Hematopoietic multipotent progenitor cell treated with erythropoietin and hydrocortisone succinate and interleukin-3 and kit ligand, for 8 days (in vitro differentiated cells): ENCODE data around the gene IGSF3.

Experiments
- DNase-seq: peaks from one replicate; pipeline ENCODE4 v3.0.0-alpha.2; 2015

IGSF3 gene

DNA sequence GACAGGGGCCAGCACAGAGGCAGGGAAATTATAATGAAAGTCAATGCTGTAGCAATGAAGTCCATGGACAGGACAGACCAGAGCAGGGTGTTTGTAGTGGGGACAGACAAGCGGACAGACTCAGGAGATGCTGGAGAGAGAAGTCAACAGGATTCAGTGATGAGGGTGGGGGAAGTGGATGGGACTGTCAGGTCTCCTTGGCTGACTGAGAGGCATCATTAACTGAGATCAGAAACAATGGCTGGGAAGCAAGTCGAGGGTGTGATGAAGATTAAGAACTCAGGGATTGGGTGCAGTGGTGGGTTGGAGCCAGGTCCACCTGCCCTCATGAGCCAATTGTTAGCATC, 122.2 kb downstream of the IGSF3 start:
- DNase-seq: no peak

DNA sequence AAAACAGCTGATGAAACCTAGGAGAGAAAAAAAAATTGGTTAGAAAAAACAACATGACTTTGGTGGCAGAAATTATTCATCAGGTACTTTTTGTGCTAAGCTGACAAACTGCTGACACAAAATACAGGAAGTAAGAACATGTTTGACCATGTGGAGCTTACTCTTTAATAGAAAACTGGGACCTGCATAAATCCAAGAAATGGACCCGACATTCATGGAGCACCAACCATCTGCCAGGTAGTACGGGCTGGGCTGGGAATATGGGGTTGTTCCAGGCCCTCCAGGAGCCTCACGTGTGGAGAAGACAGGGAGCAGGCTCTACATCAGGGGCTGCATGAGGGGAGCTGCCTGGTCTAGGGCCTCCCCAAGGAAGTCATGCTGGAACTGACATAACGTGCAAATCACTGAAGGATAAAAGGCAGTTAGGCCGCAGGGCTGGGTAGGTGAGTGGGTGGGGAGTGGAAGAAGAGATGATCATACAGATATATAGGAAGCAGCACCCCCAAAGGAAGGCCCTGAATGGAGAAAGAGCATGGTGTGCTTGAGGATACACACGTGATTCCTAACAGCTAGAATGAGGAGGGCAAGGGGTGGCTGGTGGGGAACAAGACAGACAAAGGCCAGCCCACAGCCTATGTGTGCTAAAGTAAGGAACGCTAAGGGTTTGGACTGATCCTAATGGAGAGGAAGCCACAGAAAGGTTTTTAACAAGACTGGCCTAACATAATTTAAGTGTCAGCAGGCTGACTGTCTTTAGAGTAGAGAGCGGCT, 122.8 kb downstream of the IGSF3 start:
- no peak for DNase-seq

DNA sequence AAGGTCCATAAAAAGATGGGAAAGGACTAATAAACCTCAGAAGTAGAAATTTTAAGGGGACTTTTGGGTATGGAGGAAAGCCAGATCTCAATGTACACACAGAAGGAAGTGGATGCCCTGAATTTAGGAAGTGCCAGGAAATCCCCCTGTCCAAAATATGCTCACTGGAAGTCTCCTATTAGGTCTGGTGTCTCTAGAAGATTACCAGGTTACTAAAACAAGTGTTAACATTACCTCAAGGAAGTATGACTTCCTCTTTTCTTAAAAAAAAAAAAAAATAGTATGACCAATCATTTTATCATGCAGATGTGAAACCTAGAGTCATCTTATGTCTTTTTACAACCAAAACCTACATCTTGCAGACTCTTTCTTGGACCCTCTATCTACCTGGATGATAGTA, 127.4 kb downstream of the IGSF3 start:
- DNase-seq: no peak

DNA sequence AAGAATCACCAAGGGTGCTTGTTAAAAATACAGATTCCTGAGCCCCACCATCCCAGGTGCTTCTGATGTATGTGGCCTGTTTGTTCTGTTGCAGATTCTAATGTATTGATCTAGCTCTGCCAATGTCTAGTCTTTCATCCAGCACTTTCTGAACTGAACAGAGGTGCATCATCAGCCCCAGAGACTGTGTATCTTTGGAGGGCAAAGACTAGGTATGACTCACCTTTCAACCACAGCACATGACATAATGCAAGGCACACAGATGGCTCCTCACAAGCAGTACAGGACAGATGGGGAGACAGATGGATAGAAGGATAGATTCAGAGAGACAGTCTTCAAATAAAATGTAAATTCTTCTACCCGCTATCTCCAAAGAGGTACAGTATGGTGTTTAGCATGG, 129.0 kb downstream of the IGSF3 start:
- DNase-seq: no peak

DNA sequence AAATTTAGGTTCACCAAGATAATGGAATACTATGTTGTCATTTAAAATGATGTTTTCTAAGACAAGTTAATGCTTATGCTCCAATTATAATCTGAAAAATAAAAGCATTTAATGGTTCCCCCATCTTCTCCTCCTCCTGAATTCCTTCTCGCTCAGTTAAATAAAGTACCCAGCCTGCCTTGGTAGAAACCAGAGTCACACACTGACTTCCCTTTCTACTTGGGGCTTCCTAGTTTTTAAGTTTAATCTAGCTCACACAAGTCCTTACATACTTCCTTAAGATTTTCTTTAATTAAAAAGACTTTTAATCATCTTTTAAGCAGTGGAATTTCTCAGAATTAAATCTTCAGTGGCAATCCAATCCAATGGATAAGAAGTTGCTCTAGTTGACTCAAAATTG, 129.6 kb downstream of the IGSF3 start:
- DNase-seq: no peak

DNA sequence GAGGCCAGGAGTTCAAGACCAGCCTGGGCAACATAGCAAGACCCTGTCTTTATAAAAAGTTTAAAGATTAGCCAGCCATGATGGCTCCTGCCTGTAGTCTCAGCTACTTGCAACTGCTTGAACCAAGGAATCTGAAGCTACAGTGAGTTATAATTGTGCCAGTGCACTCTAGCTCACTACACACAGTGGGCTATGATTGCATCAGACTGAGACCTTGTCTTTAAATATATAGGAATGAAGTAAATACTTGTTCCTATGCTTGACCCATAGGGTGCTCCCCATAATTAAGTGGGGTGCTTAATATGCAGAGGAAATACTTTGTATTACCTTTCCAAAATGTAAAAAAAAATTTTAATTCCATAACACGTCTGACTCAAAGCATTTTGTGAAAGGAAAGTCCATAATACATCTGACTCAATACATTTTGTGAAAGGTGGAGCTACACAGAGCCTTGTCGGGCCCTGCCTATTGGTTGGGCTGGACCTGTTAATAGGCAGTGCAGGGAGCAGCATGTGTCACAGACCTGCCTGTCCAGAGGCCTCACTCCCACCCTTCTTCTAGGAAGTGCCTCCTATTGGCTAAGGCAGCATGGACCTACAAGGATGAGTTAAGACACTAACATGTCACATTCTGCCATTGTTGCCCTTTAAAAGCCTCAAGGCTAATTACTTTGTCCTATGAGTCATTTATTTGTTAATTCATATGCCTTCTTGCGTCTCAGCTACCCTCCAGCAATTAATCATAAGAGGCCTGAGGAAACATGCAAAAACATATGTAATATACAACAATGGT, 130.3 kb downstream of the IGSF3 start:
- DNase-seq: no peak

DNA sequence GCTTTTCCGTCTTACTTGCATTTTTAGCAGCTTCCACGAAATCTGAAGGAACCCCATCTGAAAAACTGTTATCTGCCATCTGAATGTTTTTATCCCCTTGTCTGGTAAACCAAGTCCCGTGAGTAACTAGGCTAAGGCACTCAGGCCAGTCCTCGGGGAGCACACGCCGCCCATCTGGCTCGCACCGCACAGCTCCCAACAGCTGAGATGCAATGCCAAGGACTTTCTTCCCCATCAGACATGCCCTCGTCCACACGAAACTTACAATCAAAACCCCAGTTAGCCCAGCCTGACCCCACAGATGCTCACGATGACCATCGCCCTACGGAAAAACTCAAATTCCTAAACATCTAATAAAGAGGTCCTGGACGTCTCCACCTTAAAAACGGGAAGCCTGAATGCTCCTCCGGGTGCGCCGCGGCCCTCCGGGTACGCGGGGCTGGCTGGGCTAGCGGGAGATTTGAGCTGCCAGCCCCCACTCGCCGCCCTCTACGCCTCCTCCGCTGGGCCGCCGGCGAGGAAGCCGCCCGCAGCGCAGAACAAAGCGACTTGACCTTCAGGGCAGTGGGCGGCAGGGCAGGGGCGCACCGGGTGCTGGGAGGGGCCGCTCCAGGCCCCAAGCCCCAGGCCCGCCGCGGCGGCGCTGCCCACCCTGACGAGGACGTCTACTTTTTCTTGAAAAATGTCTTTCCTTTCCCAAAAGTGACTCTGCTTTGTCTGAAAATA, 133.4 kb downstream of the IGSF3 start:
- no peak for DNase-seq

DNA sequence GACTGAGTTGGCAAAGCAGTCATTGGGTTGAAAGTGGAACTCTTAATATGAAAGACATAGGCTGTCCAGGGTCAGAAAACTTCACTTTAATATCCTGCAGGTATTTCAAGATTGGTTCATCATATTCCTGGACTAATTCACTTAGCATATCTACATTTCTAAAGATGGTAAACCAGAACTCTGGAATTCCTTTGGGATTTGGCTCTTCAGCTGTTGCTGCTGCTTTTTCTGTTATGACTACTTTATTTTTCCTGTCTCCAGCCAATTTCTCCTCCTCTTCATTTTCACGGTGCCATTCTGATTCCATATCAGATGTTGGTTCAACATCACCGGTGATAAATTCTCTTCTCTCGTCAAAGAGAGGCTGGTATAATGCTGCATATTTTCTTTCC, 134.1 kb downstream of the IGSF3 start:
- DNase-seq: no peak

DNA sequence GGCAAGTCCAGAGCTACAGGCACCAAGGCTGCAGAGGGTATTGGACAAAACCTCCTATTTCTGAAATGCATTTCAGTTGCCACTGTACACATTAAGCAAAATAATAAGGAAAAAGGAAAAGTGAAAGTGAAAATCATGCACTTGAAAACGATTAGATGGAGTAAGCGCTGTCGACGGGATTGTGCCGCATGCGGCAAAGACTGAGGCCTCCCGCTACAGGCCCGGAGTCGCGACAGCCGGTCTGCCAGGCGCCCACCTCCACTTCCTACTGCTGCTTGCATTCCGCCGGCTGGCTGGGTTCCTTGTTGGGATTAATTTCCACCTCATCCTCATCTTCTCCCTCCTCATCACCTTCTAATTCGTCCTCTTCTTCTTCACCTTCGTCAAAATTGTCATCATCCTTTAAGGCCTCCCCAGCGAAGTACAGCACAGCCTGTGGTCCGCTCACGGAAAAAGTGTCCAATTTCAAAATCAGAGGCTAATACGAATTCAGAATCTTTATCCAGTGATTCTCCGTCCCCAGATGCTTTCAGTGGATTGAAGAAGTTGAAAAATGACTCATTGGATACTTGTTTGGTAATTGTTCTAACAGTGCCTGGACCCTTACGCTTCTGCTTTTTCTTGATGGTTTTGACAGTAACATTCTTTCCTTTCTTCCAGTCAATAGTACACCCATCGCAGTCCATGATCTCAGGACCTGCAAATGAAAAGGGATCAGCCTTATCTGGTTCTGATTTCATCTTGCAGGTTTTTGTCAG, 134.7 kb downstream of the IGSF3 start:
- no peak for DNase-seq

DNA sequence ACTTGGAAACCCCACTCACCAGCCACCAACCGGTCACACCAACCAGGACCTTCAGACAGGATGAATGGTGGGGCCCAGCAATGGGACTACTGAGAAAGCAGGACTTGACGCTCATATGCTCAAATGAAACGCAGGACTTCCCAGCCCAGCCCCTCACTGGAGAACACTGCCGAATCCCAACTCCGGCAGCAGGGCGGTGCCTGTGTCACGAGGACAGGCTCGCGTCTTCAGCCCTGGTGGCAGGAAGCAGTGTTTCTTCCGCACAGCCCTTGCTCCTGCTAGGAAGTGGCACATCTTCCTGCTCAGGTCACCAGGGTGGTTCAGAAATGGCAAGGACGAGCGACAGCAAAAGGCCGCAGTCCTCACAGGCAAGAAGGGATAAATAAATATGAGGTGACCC, 135.6 kb downstream of the IGSF3 start:
- no peak for DNase-seq

DNA sequence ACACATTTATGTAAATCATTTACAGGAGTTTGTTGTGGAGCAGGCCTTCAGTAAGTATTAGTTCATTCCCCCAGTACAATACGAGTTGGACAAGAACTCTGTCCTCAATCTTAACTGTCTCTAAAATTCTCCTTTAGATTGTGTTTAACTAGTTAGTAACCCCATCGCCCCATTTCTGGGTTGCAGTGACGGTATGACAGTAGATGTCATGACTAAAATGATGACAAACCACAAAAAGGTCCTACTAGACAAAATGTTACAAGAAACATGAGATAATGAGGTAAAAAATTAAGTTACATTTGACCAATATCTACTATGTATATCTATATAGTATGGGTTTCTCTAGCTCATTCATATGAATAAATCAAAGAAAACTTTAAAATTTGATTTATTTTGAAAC, 137.9 kb downstream of the IGSF3 start:
- DNase-seq: no peak

DNA sequence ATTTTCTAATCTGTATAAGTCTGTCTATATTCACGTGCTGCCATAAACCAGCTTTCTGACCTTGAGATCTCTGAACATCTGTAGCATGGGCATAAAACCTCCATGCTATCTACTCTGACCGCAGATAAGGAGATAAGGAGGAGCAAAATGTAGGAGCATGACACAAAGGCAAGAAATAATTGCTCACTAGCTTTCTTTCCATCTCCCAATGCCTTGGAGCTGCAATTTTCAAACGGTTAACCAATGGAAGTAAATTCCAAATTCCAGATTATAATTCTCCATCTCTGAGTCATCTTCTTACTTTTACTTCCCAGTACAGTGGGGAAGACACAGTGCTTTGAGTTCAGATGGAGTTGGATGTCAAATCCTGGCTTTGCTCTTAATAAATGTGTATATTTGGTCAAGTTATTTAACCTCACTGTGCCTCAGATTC, 138.3 kb downstream of the IGSF3 start:
- no peak for DNase-seq

DNA sequence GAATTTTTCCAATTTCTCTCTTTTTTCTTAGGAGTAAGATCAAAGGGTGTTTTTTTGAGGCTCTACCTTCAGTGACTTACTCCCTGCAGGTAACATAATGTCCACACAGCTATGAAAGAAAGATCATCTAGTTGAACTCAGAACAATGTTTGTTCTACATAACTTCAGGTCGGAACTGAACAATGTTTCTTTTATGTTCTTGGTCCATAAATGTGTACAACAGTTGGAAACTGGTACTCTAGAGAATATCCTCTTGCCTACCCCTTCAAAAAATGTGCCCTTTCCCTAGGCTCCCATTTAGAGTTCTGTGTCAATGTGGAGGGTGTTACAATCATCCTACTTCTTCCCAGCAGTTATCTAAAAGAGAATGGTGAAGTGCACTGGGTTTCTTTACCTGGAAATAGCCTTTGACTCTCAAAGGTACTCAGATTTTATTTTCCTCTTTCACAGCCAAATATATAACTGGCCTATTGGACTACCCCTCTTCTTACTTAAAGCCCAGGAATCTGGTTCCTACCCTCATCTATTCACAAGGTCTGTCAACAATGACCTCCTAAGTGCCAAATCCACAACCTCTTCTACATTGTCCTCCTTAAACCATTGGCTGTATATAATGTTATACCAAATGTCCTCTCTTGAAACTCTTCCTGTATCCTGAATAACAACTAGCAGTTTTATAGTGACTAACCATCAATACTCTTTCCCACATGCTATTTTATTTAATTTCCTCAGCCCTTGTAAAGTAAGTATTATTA, 139.0 kb downstream of the IGSF3 start:
- DNase-seq: no peak

DNA sequence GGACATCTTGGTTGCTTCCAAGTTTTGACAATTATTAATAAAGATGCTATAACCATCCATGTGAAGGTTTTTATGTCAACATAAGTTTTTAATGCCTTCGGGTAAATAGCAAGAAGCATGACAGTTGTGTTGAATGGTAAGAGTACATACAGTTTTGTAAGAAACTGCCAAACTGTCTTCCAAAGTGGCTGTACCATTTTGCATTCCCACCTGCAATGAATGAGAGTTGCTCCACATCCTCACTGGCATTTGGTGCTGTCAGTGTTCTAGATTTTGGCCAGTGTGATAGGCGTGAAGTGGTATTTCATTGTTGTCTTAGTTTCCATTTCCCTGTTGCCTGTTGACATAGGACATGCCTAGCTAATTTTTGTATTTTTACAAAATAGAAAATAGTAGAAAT, 142.1 kb downstream of the IGSF3 start:
- no peak for DNase-seq
